NOMO-1 treated with dmso at 0.1 percent for 144 hours (cell line): Measurements from ENCODE around the gene ENTPD5.
"Not testable (repeated sequence)": the region's sequence is repeated elsewhere in the genome, so short reads cannot be mapped to it uniquely, and the experiment has no call there.

Experiments
- DNase-seq: peaks from one replicate; lab custom pipeline; 2025; ENCODE audit not compliant: unreplicated experiment; lab: John Stamatoyannopoulos, UW

Gene ENTPD5

GRCh38 chr14:74008843-74009499 is 10.1 kb downstream of the ENTPD5 start:
- no peak for DNase-seq

- DNase-seq = not testable (repeated sequence)
These were observed 13.4 kb downstream of the ENTPD5 start for GRCh38 chr14:74005664-74006063.

- DNase-seq = no peak
These were observed 20.4 kb downstream of the ENTPD5 start for GRCh38 chr14:73998726-73999125.

GRCh38 chr14:73997944-73998447 is 21.1 kb downstream of the ENTPD5 start:
- DNase-seq = no peak

GRCh38 chr14:73997108-73997943 is 21.8 kb downstream of the ENTPD5 start:
- no peak for DNase-seq

- no peak for DNase-seq
These were observed 22.4 kb downstream of the ENTPD5 start for GRCh38 chr14:73996731-73997107.

GRCh38 chr14:73995977-73996378 is 23.1 kb downstream of the ENTPD5 start:
- DNase-seq = no peak

GRCh38 chr14:73994926-73995325 is 24.2 kb downstream of the ENTPD5 start:
- not testable (repeated sequence) for DNase-seq

GRCh38 chr14:73991092-73991491 is 28.0 kb downstream of the ENTPD5 start:
- DNase-seq = no peak

GRCh38 chr14:73988656-73989055 is 30.4 kb downstream of the ENTPD5 start:
- DNase-seq = not testable (repeated sequence)

- no peak for DNase-seq
These were observed 31.0 kb downstream of the ENTPD5 start for GRCh38 chr14:73988065-73988464.

- no peak for DNase-seq
These were observed 41.2 kb downstream of the ENTPD5 start for GRCh38 chr14:73977896-73978295.

GRCh38 chr14:73976125-73976524 is 43.0 kb downstream of the ENTPD5 start:
- DNase-seq = no peak

GRCh38 chr14:73973497-73973896 is 45.6 kb downstream of the ENTPD5 start:
- DNase-seq = no peak

GRCh38 chr14:73968885-73969284 is 50.2 kb downstream of the ENTPD5 start:
- no peak for DNase-seq

- no peak for DNase-seq
These were observed 53.9 kb downstream of the ENTPD5 start for GRCh38 chr14:73965216-73965615.

- no peak for DNase-seq
These were observed 57.9 kb downstream of the ENTPD5 start for GRCh38 chr14:73961192-73961591.

GRCh38 chr14:73958591-73958990 is 60.5 kb downstream of the ENTPD5 start:
- no peak for DNase-seq

- no peak for DNase-seq
These were observed 63.4 kb downstream of the ENTPD5 start for GRCh38 chr14:73955674-73956073.

GRCh38 chr14:73953731-73954130 is 65.4 kb downstream of the ENTPD5 start:
- no peak for DNase-seq

GRCh38 chr14:73949752-73950734 is 69.0 kb downstream of the ENTPD5 start, which contains the start of the genes COQ6 and FAM161B:
Gene COQ6, plus strand, starts transcription at chr14:73950302. Its CDS starts 31 bp downstream, at chr14:73950333.
Gene FAM161B, minus strand, starts transcription at chr14:73950094. Its CDS starts 68 bp downstream, at chr14:73950026.
- DNase-seq = peak; percentile 97
